AG09319 (cell line): Measurements from ENCODE around the gene DOCK4.

Experiments used
- DNase-seq: peaks from one replicate; pipeline ENCODE4 v3.0.0-alpha.2; 2010; ENCODE audit warnings: low read depth; ENCODE audit errors: extremely low read depth
- CTCF ChIP-seq: IDR thresholded peaks from 2 replicates; pipeline ENCODE4 v1.5.1; 2011; ENCODE audit warnings: low read depth, mild to moderate bottlenecking, inconsistent platforms, low read length, moderate library complexity

Gene DOCK4

GRCh38 chr7:111678281-111678680 lies 527.9 kb downstream of the DOCK4 start:
- no peak for DNase-seq

GRCh38 chr7:111677848-111678247 lies 528.4 kb downstream of the DOCK4 start:
- DNase-seq: no peak
- no peak for TF ChIP-seq CTCF

More at GRCh38 chr7:111678281-111678680, 527.9 kb downstream of the DOCK4 start:
- TF ChIP-seq CTCF: no peak

GRCh38 chr7:111676811-111677210 lies 529.4 kb downstream of the DOCK4 start:
- TF ChIP-seq CTCF: no peak
- DNase-seq: no peak
